ENCODE measurements around the gene CWH43. TPM values are rescaled to one million over a fixed set of nuclear protein-coding genes. Genes with fewer than 3 reads are reported as not detected.
"Not testable (repeated sequence)": the region's sequence is repeated elsewhere in the genome, so short reads cannot be mapped to it uniquely, and the experiment has no call there.

Gene CWH43
- total RNA-seq, 1 experiment from 2014 or later: not detected

DNA sequence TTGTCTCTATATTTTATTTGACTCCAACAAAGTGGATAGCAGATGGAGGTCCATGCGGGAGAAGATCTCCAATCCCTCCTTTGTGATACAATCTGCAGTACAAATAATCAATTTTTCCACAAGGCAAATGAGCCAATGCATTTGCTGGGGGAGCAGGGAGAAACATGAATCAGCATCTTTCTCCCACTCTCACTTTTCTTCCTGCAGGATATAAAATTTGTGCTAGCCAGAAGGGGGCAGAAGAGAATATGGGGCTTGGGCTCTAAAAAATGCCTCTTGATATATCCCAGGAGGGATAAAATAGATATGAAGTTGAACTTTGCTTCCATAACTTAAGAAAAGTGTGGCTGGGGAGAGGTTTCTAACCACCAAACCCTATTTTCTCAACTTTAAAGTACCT, 38.3 kb upstream of the CWH43 start:
- H3K79me2 ChIP-seq (ENCODE audit: low read length): no peaks in the 10 kb centered on the region
- H3K9ac ChIP-seq (ENCODE audit: low read length): no peak overlapping the region
- no peak overlapping the region for H3K4me3 ChIP-seq (ENCODE audit: low read length)
- no peaks in the 10 kb centered on the region for H3K36me3 ChIP-seq (ENCODE audit: insufficient read depth, low read length)
- no peak for DNase-seq
- peaks cover 3% of the 10 kb centered on the region for H3K4me1 ChIP-seq (ENCODE audit: low read length)
- H3K4me2 ChIP-seq (ENCODE audit: low read depth, low read length, poor library complexity, severe bottlenecking): no peak overlapping the region
- no peaks in the 10 kb centered on the region for H4K20me1 ChIP-seq (ENCODE audit: insufficient read depth, low read depth, low read length)
- no peak overlapping the region for H3K27ac ChIP-seq (ENCODE audit: low read length)
- no peak overlapping the region for H2AFZ ChIP-seq (ENCODE audit: low read length)
- no peaks in the 10 kb centered on the region for H3K27me3 ChIP-seq (ENCODE audit: low read length)
- H3K9me3 ChIP-seq (ENCODE audit: low read length): no peaks in the 10 kb centered on the region
- no peaks in the 10 kb centered on the region for H3K9me2 ChIP-seq (replicated peaks; ENCODE audit: insufficient read depth, low read length)

DNA sequence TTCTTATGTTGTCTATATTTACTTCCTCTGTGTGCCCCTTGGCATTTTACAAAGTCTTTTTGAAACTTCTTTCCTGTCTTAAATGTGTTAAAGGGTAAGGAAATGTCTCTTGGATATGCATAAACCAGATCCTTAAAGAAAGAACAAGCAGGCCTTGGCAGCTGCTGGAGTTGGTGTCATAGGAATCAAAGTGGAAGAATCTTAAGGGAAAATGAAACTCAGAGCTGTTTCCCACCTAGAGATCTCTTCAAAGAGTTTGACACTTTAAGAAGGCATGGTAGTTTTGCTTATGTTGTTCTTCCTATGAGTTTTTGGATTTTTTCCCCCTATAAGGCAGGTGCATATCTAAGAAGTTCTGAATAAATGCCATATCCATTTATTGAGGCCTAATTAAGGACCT, 37.0 kb upstream of the CWH43 start:
- H3K27me3 ChIP-seq (ENCODE audit: low read length): no peaks in the 10 kb centered on the region
- no peaks in the 10 kb centered on the region for H3K9me3 ChIP-seq (ENCODE audit: low read length)
- no peak overlapping the region for H2AFZ ChIP-seq (ENCODE audit: low read length)
- H3K9me2 ChIP-seq (replicated peaks; ENCODE audit: insufficient read depth, low read length): no peaks in the 10 kb centered on the region
- no peak overlapping the region for H3K27ac ChIP-seq (ENCODE audit: low read length)
- H4K20me1 ChIP-seq (ENCODE audit: insufficient read depth, low read depth, low read length): no peaks in the 10 kb centered on the region
- H3K36me3 ChIP-seq (ENCODE audit: insufficient read depth, low read length): no peaks in the 10 kb centered on the region
- no peak overlapping the region for H3K4me2 ChIP-seq (ENCODE audit: low read depth, low read length, poor library complexity, severe bottlenecking)
- H3K4me3 ChIP-seq (ENCODE audit: low read length): no peak overlapping the region
- no peak overlapping the region for H3K9ac ChIP-seq (ENCODE audit: low read length)
- DNase-seq: no peak
- no peaks in the 10 kb centered on the region for H3K79me2 ChIP-seq (ENCODE audit: low read length)
- H3K4me1 ChIP-seq (ENCODE audit: low read length): peaks cover 5% of the 10 kb centered on the region

DNA sequence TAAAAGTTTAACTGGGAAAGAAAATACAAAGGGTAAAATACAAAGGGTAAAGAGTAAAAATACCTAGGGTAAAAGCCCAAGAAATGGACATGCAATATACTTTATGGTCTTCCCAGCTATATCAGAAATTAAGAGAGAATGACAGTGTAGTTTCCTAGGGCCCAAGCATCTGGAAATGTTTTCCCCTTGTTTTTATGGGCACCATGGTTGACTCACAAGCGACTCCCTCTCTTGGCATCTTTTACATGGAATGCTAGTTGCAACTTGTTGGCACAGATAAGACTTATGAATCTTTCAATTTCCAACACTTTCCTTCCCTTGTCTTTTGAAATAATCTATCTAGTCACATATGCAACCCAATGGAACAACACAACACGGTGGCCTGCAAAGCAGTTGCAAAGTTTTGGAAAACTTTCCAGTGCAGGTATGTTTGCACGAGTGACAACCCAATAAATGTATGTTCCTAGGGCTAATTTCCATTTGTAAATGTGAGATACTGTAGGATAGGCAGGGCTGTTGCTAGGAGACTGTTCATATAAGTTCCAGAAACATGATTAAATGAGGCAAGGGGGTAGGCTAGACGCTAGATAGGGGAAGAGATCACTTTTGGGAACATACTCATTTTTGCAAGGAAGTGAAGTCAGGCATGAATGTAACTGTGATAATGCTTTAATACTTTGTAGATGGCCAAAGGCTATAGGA, 36.4 kb upstream of the CWH43 start:
- H3K9ac ChIP-seq (ENCODE audit: low read length): no peak overlapping the region
- no peaks in the 10 kb centered on the region for H3K79me2 ChIP-seq (ENCODE audit: low read length)
- H3K4me3 ChIP-seq (ENCODE audit: low read length): no peak overlapping the region

DNA sequence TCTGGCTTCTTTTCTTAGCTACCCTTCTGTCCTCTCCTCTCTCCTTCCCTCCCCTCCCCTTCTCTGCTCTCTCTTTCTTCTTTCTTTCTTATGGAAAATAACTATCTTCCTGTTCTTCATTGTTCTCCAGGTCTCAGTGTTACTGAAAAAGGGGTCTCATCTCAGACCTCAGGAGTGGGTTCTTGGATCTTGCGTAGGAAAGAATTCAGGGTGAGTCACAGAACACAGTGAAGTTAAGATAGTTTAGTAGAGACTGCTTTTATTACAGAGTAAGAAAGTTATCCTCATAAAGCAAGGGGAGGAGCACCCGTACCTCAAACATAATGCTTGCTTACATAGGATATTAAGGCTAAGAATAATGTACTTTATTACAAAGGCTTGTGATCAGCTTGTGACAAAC, 31.8 kb upstream of the CWH43 start:
- Histone ChIP-seq H3K4me3 (ENCODE audit: low read length) (no peak overlapping the region), H2AFZ (ENCODE audit: low read length) (no peak overlapping the region), H3K36me3 (ENCODE audit: insufficient read depth, low read length) (no peaks in the 10 kb centered on the region), H3K79me2 (ENCODE audit: low read length) (no peaks in the 10 kb centered on the region), H3K4me1 (ENCODE audit: low read length) (peaks cover 5% of the 10 kb centered on the region), H3K4me2 (ENCODE audit: low read depth, low read length, poor library complexity, severe bottlenecking) (no peak overlapping the region), H4K20me1 (ENCODE audit: insufficient read depth, low read depth, low read length) (no peaks in the 10 kb centered on the region), H3K27me3 (ENCODE audit: low read length) (no peaks in the 10 kb centered on the region), H3K9me3 (ENCODE audit: low read length) (no peaks in the 10 kb centered on the region), H3K27ac (ENCODE audit: low read length) (no peak overlapping the region), H3K9me2 (replicated peaks; ENCODE audit: insufficient read depth, low read length) (no peaks in the 10 kb centered on the region), H3K9ac (ENCODE audit: low read length) (no peak overlapping the region)
- no peak for DNase-seq

More for the DNA sequence above, 36.4 kb upstream of the CWH43 start:
- H3K9me3 ChIP-seq (ENCODE audit: low read length): no peaks in the 10 kb centered on the region
- H3K27ac ChIP-seq (ENCODE audit: low read length): no peak overlapping the region
- H2AFZ ChIP-seq (ENCODE audit: low read length): no peak overlapping the region
- H3K4me1 ChIP-seq (ENCODE audit: low read length): peaks cover 5% of the 10 kb centered on the region
- H3K9me2 ChIP-seq (replicated peaks; ENCODE audit: insufficient read depth, low read length): no peaks in the 10 kb centered on the region
- no peaks in the 10 kb centered on the region for H3K27me3 ChIP-seq (ENCODE audit: low read length)
- H3K36me3 ChIP-seq (ENCODE audit: insufficient read depth, low read length): no peaks in the 10 kb centered on the region
- H4K20me1 ChIP-seq (ENCODE audit: insufficient read depth, low read depth, low read length): no peaks in the 10 kb centered on the region
- no peak overlapping the region for H3K4me2 ChIP-seq (ENCODE audit: low read depth, low read length, poor library complexity, severe bottlenecking)
- no peak for DNase-seq

DNA sequence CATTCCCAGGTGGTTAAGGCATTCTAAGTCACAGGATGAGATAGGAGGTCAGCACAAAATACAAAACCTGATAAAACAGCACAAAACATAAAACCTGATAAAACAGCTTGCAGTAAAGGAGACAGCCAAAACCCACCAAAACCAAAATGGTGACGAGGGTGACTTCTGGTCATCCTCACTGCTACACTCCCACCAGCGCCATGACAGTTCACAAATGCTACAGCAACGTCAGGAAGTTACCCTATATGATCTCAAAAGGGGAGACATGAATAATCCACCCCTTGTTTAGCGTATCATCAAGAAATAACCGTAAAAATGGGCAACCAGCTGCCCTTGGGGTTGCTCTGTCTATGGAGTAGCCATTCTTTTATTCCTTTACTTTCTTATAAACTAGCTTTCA, 28.7 kb upstream of the CWH43 start:
- H3K4me3 ChIP-seq (ENCODE audit: low read length); H4K20me1 ChIP-seq (ENCODE audit: insufficient read depth, low read depth, low read length); H3K9me3 ChIP-seq (ENCODE audit: low read length); H3K9me2 ChIP-seq (replicated peaks; ENCODE audit: insufficient read depth, low read length); DNase-seq; H3K27ac ChIP-seq (ENCODE audit: low read length); H3K27me3 ChIP-seq (ENCODE audit: low read length); H3K9ac ChIP-seq (ENCODE audit: low read length); H3K79me2 ChIP-seq (ENCODE audit: low read length); H3K4me2 ChIP-seq (ENCODE audit: low read depth, low read length, poor library complexity, severe bottlenecking); H3K36me3 ChIP-seq (ENCODE audit: insufficient read depth, low read length): not testable (repeated sequence)
- H2AFZ ChIP-seq (ENCODE audit: low read length): peak overlapping the region; percentile 76; the same call in 1 of the 2 replicates
- peaks cover 19% of the 10 kb centered on the region for H3K4me1 ChIP-seq (ENCODE audit: low read length)

DNA sequence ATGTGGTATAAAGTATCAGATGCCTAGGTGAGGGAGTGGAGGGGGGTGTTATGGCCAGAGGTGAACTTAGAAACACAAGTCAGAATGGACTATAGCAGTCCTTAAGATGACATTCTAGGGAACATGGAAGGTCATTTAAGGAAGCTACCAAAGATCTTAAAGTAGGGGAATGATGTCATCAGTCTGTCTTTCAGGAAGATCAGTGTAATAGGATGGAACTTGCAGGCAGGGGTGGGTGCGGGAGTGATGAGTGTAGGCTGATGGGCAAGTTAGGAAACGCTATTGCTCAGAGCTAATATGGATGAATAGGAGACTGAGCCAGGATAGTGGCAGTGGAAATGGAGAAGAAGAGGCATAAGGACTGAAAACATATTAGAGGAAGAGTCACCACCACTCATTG, 27.5 kb upstream of the CWH43 start:
- Histone ChIP-seq H3K4me1 (ENCODE audit: low read length) (peaks cover 18% of the 10 kb centered on the region), H3K27me3 (ENCODE audit: low read length) (no peaks in the 10 kb centered on the region), H3K36me3 (ENCODE audit: insufficient read depth, low read length) (no peaks in the 10 kb centered on the region), H3K4me2 (ENCODE audit: low read depth, low read length, poor library complexity, severe bottlenecking) (no peak overlapping the region), H2AFZ (ENCODE audit: low read length) (no peak overlapping the region), H3K79me2 (ENCODE audit: low read length) (no peaks in the 10 kb centered on the region), H3K9me3 (ENCODE audit: low read length) (no peaks in the 10 kb centered on the region), H3K4me3 (ENCODE audit: low read length) (no peak overlapping the region), H3K9ac (ENCODE audit: low read length) (no peak overlapping the region), H4K20me1 (ENCODE audit: insufficient read depth, low read depth, low read length) (no peaks in the 10 kb centered on the region), H3K27ac (ENCODE audit: low read length) (no peak overlapping the region), H3K9me2 (replicated peaks; ENCODE audit: insufficient read depth, low read length) (no peaks in the 10 kb centered on the region)
- DNase-seq: no peak

DNA sequence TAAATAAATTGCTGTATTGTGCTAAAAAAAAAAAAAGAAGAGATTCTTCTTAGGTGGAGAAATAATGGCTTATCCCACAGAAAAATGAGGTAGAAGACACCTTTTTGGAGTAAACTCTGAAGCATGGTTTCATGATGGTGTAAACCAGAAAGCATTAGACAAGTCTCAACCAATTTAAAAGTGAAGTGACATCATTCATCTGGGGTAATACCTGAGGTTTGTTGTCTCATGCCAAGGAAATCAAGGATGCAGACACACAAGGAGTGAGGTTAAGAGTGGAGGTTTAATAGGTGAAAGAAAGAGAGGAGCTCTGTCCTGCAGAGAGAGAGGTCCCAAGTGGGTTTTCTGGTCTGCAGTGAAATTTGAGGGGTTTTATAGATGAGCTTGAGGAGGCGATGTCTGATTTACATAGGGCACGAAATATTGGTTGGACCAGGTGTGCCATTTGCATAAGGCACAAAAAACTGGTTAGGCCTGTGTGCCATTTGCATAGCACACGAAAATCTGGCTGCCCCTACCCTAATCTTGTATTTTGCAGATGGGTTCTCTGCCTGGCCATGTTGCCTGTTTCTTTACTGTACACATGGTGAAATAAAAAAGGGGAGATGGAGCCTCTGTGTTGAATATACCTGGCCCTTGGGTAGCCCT, 25.0 kb upstream of the CWH43 start:
- DNase-seq: peak; percentile 64
- Histone ChIP-seq H3K9me2 (replicated peaks; ENCODE audit: insufficient read depth, low read length) (no peaks in the 10 kb centered on the region), H2AFZ (ENCODE audit: low read length) (no peak overlapping the region), H3K27ac (ENCODE audit: low read length) (no peak overlapping the region), H3K79me2 (ENCODE audit: low read length) (no peaks in the 10 kb centered on the region), H3K27me3 (ENCODE audit: low read length) (no peaks in the 10 kb centered on the region), H3K9ac (ENCODE audit: low read length) (no peak overlapping the region), H3K9me3 (ENCODE audit: low read length) (no peaks in the 10 kb centered on the region), H3K4me3 (ENCODE audit: low read length) (no peak overlapping the region), H3K36me3 (ENCODE audit: insufficient read depth, low read length) (no peaks in the 10 kb centered on the region), H3K4me2 (ENCODE audit: low read depth, low read length, poor library complexity, severe bottlenecking) (peak overlapping the region; percentile 23), H4K20me1 (ENCODE audit: insufficient read depth, low read depth, low read length) (no peaks in the 10 kb centered on the region), H3K4me1 (ENCODE audit: low read length) (peaks cover 37% of the 10 kb centered on the region)

DNA sequence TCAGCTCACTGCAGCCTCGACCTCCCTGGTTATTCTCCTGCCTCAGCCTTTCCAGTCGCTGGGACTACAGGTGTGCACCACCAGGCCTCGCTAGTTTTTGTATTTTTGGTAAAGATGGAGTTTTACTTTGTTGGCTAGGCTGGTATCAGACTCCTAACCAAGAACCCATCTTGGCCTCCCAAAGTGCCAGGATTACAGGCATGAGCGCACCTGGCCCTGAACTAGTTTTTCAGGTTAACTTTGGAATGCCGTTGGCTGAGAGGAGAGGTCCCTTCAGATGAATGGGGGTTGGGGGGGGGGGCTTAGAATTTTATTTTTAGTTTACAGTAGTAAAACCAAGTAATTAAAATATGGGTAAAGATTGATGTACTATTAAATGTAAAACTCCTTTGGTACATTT, 23.4 kb upstream of the CWH43 start:
- no peaks in the 10 kb centered on the region for H3K9me3 ChIP-seq (ENCODE audit: low read length)
- H3K4me1 ChIP-seq (ENCODE audit: low read length): peaks cover 52% of the 10 kb centered on the region
- no peak overlapping the region for H3K4me3 ChIP-seq (ENCODE audit: low read length)
- H3K27ac ChIP-seq (ENCODE audit: low read length): no peak overlapping the region
- H4K20me1 ChIP-seq (ENCODE audit: insufficient read depth, low read depth, low read length): no peaks in the 10 kb centered on the region
- no peak overlapping the region for H3K9ac ChIP-seq (ENCODE audit: low read length)
- H3K9me2 ChIP-seq (replicated peaks; ENCODE audit: insufficient read depth, low read length): no peaks in the 10 kb centered on the region
- H3K27me3 ChIP-seq (ENCODE audit: low read length): no peaks in the 10 kb centered on the region
- DNase-seq: no peak
- no peak overlapping the region for H3K4me2 ChIP-seq (ENCODE audit: low read depth, low read length, poor library complexity, severe bottlenecking)
- H3K36me3 ChIP-seq (ENCODE audit: insufficient read depth, low read length): no peaks in the 10 kb centered on the region
- H3K79me2 ChIP-seq (ENCODE audit: low read length): no peaks in the 10 kb centered on the region
- no peak overlapping the region for H2AFZ ChIP-seq (ENCODE audit: low read length)

Data from Karpas-422 (cell line).